ENCODE data around the gene MICALL1. TPM values are rescaled to one million over a fixed set of nuclear protein-coding genes. Genes with fewer than 3 reads are reported as not detected.

MICALL1 gene
- total RNA-seq, 1 experiment from 2014 or later: 69.2 TPM

GRCh38 chr22:37904572-37905533, 1.2 kb upstream of the MICALL1 start:
- peak; percentile 98 for DNase-seq (ENCODE audit: low read depth)

- no peak for DNase-seq (ENCODE audit: low read depth)
Observed at GRCh38 chr22:37906364-37907008, 389 bp downstream of the MICALL1 start.

GRCh38 chr22:37907036-37907954, 1.2 kb downstream of the MICALL1 start:
- DNase-seq (ENCODE audit: low read depth): no peak

GRCh38 chr22:37909766-37910165, 3.7 kb downstream of the MICALL1 start:
- no peak for DNase-seq (ENCODE audit: low read depth)

- no peak for DNase-seq (ENCODE audit: low read depth)
Observed at GRCh38 chr22:37910890-37911672, 5.0 kb downstream of the MICALL1 start.

- DNase-seq (ENCODE audit: low read depth): no peak
Observed at GRCh38 chr22:37911697-37912096, 5.6 kb downstream of the MICALL1 start.

- DNase-seq (ENCODE audit: low read depth): no peak
Observed at GRCh38 chr22:37912171-37912570, 6.1 kb downstream of the MICALL1 start.

- no peak for DNase-seq (ENCODE audit: low read depth)
Observed at GRCh38 chr22:37913233-37913721, 7.2 kb downstream of the MICALL1 start.

- no peak for DNase-seq (ENCODE audit: low read depth)
Observed at GRCh38 chr22:37916311-37916710, 10.2 kb downstream of the MICALL1 start.

- no peak for DNase-seq (ENCODE audit: low read depth)
Observed at GRCh38 chr22:37917874-37918548, 11.9 kb downstream of the MICALL1 start.

- no peak for DNase-seq (ENCODE audit: low read depth)
Observed at GRCh38 chr22:37918580-37919270, 12.6 kb downstream of the MICALL1 start.

- DNase-seq (ENCODE audit: low read depth): no peak
Observed at GRCh38 chr22:37920126-37920525, 14.0 kb downstream of the MICALL1 start.

GRCh38 chr22:37922191-37922590, 16.1 kb downstream of the MICALL1 start:
- DNase-seq (ENCODE audit: low read depth): no peak

GRCh38 chr22:37923927-37924326, 17.8 kb downstream of the MICALL1 start:
- no peak for DNase-seq (ENCODE audit: low read depth)

- DNase-seq (ENCODE audit: low read depth): no peak
Observed at GRCh38 chr22:37924386-37925065, 18.4 kb downstream of the MICALL1 start.

GRCh38 chr22:37925330-37925729, 19.2 kb downstream of the MICALL1 start:
- no peak for DNase-seq (ENCODE audit: low read depth)

- DNase-seq (ENCODE audit: low read depth): no peak
Observed at GRCh38 chr22:37925767-37926166, 19.7 kb downstream of the MICALL1 start.

GRCh38 chr22:37926358-37926757, 20.3 kb downstream of the MICALL1 start:
- DNase-seq (ENCODE audit: low read depth): no peak
